GM21526 (cell line): Measurements from ENCODE around the gene PROM2.

Experiments
- ATAC-seq: cut with Tn5 transposase; IDR thresholded peaks from one replicate; pipeline ENCODE4 v1.9.1; 2021; ENCODE audit warnings: moderate library complexity; ENCODE audit not compliant: unreplicated experiment, low FRiP score

The PROM2 gene

DNA sequence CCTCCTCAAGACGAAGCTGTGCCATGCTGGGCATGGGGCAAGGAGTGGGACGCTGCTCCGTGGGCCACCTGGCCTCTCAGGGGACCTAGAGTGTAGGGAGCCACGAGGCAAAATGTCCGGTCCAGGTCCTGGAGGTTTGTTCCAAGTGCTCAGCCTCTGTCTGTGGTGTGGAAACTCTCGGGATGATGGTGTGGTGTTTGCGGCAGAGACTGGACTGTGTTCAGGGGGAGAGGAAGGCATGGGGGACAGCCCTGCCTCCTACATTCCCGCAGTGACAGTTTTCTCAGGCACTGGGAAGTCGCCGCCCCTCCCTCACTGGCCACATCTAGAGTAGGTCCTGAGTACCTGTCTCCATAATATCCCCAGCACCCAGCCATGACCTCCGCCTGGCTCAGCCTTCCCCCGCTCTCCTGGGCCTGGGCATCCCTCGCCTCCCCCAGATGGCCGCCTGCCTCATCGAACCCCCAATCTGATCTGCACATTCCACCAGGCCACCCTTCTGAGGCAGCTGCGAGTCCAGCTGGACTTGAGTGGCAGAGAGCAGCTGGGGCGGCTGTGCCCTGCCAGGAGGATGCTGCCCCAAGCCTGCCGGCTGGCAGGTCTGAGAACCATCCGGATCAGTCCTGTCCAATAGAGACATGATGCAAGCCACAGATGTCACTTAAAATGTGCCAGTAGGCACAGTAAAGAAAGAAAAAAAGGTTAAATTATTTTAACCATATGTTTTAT, 29.1 kb downstream of the PROM2 start:
- ATAC-seq, result no peak

DNA sequence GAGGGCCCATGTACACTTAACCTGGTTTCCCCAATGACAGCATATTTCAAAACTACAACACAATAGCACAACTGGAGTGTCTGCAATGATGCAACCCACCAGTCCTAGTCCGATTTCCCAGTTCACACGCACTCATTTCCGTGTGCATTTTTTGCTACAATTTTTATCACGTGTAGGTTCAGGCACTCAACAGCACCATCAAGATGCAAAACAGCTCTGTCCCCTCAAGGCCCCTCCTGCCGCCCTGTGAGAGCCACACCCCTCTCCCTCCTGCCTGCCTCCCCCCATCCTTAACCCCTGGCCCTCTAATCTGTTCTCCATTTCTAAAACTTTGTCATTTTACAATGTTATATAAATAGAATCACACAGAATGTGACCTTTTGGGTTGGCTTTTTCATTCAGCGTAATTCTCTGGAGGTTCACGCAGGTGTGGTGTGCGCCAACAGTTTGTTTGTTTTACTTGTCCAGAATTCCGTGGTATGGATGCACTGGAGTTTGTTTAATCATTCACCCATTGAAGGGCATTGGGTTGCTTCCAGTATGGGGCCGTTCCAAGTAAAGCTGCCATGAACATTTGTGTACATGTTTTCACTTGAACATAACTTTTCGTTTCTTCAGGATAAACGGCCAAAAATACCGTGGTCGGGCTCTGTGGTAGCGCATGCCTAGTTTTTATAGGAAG, 31.3 kb downstream of the PROM2 start:
- no peak for ATAC-seq

DNA sequence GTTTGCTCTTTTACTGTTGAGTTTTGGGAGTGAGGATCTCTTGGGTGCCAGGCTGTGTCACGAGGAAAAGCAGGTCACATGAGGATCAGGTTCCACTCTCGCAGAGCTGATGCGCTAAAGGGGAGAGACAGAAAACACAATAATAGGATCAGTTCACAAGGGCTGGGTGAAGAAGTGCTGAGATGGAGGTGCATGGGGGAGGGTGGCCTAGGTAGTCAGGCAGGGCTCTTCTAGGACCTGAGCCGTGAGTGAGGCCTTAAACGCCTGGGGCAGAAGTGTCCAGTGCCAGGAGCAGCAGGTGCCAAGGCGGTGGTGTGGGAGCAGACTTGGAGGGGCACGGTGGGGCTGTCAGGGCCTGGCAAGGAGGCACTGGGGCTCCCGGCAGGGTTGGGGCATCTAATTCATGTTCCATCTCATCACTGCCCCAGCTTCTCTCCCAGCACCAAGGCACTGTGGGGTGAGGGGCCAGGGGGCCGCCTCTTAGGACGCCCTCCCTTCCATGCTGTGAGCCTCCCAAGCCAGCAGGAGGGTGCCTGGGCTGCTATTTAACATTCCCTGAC, 32.2 kb downstream of the PROM2 start:
- no peak for ATAC-seq

DNA sequence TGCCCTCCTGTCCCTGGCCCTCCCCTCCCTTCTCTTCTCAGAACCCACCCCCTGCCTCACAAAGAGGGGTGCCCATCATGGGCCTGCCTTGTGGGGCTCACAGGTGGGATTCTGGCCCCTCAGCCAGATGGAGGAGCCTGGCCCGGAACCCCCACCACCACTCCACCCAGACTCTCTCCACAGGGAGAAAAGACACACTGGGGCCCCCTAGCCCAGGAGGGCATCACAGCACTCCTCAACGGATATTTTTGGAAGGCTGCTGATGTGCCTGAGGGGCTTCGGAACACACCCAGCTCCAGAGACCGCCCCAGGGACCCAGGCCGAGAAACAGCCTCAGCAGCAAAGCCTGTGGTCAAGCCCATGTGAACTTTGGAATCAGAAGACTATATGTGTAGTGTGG, 32.8 kb downstream of the PROM2 start:
- no peak for ATAC-seq

DNA sequence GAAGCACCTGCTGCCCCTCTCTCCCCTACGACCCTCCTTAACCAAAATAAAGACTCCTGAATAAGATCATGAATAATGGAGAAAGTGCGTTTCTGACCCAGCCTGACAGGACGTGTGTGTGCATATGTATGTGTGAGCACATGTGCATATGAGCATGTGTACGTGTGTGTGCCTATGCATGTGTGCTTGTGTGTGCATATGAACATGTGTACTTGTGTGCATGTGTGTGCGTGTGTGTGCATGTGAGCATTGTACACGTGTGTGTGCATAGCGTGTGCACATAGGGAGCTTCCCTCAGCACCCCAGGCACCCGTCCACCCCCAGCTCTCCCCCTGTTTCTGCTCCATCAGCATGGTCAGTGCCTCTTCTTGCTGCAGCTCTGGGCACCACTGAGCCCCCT, 33.6 kb downstream of the PROM2 start:
- no peak for ATAC-seq

DNA sequence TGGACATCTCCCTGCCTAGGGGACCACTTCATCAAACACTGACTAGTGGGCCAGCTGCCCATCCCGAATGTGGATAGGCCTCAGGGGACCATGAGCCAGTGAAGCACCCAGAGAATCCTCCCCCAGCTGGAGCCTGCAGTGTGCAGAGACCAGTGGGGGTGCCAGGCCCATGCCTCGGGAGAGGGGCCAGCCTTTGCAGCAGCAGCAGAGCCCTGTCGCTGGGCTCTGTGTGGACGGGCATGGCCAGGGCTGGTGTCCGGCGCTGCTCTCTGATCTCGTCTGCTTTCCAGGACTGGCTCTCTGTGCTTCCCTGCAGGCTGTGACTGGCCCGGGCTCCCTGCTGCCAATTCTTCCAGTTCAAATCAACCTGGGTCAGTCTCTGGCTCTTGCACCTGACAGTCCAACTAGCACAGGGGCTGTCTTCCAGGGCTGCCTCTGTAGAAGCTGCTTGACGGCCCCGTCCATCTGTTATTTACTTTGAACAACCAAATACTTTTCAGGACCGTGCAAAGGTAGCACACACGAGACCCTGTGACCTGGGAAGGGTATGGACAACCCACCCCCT, 34.3 kb downstream of the PROM2 start:
- ATAC-seq, result no peak

DNA sequence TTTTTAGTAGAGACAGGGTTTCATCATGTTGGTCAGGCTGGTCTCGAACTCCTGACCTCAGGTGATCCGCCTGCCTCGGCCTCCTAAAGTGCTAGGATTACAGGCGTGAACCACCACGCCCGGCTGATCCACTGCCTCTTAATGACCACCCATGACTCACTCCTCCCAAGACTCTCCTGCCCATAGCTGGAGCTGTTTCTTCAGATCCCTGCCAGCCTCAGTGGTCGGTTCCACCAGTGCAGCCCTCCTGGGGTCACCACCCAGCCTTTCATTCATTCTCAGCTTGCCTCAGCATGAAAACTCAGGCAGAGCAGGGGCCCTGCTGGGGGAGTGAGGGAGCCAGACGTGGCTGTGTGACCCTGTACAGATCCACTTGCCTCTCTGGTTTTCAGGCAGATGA, 35.4 kb downstream of the PROM2 start:
- no peak for ATAC-seq

DNA sequence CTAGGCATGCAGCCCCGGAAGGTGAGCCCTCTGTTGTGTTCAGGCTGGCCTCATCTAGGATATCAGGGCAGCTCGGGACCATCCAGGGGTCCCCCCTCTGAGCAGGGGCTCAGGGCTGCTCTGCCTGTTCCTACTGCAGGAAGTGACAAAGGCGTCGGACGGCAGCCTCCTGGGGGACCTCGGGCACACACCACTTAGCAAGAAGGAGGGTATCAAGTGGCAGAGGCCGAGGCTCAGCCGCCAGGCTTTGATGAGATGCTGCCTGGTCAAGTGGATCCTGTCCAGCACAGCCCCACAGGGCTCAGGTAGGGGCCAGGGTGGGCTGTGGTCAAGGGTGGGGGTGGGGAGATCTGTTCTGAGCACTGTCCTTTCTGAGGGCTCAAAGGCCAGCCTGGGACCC, 36.0 kb downstream of the PROM2 start:
- no peak for ATAC-seq

DNA sequence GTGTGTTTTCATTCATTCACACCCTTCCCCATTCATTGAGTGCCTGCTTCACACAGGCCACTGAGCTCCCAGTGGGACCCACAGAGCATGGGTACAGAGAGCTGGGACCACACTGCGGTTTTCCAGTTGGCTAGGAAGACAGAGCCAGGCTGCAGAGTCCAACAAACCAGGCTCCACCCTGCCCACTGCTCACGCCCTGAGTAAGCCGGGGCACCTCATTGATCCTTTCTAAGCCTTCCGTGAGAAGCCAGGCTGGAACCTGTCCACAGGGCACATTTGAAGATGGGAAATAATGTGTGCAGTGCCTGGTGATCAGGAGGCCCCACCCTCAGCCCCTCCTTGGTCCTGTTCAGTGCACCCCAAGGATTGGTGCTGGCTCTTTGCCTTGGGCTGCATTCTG, 36.4 kb downstream of the PROM2 start:
- ATAC-seq, result no peak

DNA sequence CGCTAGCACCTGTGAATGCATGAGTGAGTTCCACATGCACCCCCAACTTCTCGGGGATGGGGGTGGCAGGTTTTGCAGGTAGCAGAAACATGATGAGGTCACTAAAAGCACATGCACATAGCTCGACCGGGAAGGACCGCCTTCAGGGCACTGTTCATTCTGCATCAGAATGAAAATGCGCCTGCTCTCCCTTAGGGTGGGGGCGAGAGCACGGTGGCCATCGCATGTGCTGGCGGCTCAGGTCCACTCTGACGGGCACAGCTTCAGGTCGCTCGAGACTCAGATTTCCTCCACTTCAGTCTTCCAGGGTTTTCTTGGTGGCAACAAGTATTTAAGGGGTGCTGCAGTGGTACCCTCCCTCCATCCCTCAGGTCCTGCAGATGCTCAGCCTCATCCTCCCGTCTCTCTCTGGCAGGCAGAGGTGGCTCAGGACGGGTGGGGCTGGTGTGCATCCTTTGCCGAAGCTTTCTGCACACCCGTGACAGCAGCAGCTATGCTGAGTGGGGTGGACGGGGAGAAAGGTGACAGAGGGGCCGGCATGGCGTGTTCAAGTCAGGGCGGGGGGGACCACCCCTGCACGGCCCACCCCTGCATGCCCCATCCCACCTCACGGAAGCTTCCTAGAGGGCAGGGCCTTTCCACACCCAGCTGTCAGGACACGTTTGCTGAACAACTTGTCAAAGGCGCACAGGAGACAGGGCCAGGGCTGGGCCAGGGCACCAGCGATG, 37.7 kb downstream of the PROM2 start:
- ATAC-seq, result no peak

DNA sequence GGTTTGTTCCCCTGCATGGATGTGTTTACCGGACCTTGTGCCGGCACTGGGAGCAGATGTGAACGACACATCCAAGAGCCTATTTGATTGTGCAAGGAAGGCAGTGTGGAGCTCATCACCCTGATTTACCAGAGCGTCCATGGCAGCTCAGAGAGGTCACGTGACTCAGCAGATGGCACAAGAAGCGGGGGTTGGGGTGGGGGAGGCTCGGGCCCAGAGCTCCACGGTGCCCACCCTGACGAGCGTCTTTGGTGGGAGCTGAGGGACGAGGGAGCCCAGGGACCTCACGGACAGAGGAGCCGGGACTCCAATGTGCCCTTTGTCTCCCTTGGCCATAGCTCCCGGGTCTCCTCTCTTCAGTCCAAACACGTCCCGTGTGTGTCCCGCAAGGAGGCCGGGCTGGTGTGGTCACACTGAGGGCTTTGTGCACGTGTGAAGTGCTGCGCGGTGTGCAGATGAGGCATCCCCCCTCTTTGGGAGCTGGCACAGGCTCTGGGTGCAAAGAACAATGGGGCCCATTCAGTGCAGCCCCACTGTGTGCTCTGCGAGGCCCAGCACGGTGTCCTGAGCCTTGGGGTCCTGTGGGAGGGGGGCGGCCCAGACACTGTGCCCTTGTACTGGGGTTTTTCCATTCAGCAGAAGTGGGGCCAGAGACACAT, 38.4 kb downstream of the PROM2 start:
- no peak for ATAC-seq

DNA sequence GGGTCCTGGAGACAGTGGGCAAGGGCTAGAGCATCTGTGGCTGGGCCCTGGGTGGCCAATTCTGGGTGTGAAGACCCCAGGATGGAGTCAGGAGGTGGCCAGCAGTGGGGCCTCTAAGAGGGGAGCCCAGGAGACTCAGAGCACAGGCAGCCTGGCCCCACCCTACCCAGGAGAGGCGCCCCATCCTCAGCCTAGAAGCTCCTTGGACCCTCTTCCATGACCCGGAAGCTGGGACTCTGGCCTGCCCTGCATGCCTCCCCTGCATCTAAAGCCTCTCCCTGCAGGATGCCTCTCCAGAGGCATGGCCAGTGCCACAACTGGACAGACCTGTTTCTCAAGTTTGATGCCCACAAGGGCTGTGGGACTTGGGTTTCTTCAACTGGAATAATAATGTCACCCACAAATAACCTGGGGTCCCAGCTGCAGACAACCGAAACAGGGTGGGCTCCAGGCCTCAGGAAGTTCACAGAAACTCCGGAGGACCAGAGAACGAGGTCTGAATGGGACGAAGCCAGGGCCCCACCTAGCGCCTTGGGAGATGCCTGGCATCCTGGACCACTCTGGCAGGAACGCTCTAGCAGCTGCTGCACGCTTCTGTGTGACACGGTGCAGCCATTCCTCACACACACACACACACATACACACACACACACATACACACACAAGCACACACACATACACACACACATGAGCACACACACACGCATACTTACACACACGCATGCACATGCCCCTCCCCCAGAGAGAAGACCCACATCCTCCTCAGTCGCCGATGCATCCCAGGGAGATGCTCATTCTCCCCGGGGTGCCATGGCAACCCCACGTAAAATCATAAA, 39.3 kb downstream of the PROM2 start:
- ATAC-seq, result no peak

DNA sequence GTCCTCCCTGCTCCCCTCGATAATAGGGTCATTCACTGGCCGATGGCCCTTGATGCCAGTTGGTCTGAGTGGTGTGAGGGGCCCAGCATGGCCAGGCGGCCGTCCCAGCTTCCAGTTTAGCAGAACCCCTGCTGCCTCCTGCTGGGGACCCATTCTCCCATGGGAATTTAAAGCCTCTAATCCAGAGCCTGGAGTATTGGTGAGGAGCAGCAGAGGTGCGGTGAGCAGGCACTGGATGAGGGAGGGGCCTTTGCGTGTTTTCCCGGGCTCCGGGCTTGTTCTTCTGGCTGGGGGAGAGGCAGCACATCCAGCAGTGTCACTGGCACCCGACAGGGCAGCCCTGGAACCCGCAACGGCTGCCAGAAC, 40.3 kb downstream of the PROM2 start:
- ATAC-seq, result no peak

DNA sequence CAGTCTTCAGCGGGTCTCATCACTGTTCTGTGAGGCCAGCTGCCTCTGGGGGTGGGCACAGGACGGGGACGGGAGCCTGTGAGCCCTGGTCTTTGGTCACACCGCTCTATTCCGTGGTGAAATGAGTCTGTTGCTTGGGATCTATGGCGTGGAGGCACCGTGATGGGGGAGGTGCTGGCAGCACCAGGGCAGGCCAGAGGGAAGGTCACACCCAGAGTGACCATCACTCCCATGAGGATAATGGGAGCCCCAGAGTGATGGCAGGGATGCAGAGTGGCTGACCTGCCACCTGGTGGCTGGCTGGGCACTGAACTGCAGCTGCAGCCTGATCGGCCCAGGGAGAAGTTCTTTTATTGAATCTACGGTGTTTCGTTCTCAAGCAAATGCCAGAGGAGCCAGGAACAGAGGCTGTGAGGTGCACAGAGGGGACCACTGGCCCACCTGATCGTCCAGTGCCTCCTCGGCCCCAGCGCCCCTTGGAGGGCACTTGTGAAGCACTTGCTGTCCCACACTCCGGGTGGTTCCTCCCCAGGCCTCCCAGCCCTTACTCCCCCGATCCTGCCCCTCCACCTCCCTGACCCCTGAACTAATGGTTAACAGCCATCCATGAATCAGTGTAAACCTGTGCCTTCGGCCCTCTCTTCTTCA, 40.8 kb downstream of the PROM2 start:
- no peak for ATAC-seq

DNA sequence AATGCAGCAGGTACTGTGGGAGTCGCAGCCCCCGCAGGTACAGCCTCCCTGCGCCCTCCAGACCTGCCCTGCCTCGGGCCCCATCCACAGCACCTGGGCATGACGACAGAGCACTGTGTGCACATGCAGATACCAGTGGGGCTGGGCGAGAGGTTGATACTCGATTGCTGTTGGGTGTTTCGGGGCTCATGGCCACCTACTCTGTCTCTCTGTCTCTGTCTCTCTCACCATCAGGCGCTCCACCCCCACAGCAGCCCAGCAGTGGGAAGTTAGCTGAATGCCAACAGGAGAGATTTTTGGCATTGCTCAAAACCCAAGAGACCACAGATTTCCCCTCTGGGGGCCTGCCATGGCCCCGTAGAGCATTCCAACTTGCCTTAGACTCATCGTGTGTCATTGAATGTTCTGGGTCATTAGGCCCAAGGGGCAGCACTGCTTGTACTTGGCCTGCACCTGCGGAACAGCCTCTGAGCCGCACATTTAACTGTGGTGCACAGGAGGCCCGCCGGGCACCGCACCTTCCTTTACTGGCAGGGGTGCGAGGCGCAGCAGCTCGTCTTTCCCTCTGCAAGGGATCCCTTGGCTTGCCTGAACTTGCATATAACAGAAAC, 41.7 kb downstream of the PROM2 start:
- ATAC-seq, result no peak

DNA sequence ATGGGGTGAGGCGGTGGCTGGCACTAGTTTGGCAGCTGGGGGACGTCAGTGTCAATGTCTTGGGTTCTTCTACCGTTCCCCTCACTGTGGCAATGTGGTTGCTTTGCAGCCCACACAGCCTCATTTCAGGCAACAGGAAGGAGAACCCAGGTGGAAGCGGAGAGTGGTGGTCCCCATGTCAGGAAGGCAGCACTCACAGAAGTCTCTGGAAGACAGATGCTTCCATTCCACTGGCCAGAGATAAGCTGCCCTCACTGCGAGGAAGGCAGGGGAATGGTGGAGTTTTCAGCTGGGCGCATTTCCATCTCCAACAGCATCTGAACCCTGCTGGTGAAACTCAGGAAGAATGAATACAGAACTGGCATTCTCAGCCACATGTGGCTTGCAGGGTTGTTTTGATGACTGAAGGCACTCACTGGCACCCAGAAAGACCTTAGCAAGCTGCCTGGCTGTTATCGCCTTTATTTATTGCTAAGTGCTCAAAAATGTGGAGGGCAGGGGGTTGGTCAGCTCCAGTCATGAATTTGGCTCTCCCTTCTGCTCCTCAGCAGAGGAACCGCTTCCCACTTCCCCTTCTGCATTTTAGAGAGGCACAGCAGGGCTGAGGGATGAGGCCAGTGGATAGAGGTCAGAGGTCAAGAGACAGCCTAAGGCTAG, 42.3 kb downstream of the PROM2 start:
- ATAC-seq, result no peak

DNA sequence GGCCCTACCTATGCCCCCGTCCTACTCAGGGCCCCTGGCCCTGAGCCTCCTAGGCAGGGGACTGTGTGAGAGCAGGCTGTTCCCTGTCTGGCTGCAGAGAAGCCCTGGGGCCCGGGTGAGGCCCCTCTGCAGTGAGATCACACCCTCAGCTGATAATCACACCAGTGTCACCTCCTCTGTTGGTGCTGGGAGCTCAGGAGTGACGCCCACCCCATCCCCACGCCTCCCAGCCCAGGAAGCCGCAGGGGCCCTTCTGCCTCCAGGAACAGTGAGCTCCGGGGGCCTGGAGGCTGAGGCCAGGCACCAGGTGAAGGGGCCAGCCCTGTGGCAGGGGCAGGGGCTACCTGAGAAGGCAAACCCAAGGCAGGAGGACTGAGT, 42.9 kb downstream of the PROM2 start:
- ATAC-seq, result no peak

DNA sequence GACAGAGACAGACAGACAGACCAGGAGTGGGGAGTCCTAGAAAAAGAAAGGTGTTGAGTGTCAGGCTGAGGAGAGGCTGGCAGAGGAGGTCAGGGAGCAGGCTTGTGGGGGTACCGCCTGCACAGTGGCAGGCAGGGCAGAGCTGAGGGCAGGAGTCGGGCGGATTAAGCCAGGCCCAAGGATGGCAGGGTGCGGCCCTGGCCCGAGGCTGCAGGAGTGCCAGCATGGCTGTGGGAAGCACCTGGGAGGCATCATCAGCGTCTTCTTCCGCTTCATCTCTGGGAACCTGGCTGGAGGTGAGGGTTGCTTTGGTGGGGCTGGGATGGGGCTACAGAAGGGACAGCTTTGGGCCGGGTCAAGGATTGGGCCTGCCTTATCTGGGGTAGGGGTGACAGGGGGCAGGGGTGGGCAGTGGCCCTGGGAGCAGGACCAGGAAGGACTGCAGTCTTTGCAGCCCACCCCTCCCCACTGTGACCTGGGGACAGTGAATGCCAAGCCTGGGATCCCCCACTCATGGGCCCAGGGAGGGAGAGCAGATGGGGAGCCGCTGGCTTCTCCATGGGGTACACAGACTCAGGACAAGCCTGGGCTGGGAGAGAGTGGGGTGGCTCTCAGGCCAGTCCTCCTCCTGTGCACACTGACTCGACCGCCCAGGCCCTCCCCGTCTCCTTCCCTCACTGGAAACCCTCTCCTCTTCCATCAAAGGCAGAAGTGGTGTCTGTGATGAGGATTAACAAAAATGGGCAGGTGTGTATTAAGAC, 43.6 kb downstream of the PROM2 start:
- no peak for ATAC-seq
